HFFc6 (cell line): ENCODE results near the gene SMOC2. TPM values are rescaled to one million over a fixed set of nuclear protein-coding genes. Genes with fewer than 3 reads are reported as not detected.
"Not testable (repeated sequence)": the region's sequence is repeated elsewhere in the genome, so short reads cannot be mapped to it uniquely, and the experiment has no call there.

Experiments used
- DNase-seq: peaks from one replicate; pipeline ENCODE4 v3.0.0-alpha.2; 2018
- H3K27ac Mint-ChIP-seq: 2 replicates; pipeline ENCODE4 v1.8.0; 2020; ENCODE audit warnings: mild to moderate bottlenecking, mixed read lengths
- H3K27me3 Mint-ChIP-seq: 2 replicates; pipeline ENCODE4 v1.8.0; 2021; ENCODE audit warnings: mild to moderate bottlenecking, moderate library complexity, mixed read lengths; ENCODE audit not compliant: insufficient read depth
- H3K36me3 Mint-ChIP-seq: 2 replicates; pipeline ENCODE4 v1.8.0; 2021; ENCODE audit warnings: low read depth, mixed read lengths
- H3K4me1 Mint-ChIP-seq: 2 replicates; pipeline ENCODE4 v1.8.0; 2020; ENCODE audit warnings: low read depth, mixed read lengths
- H3K4me3 Mint-ChIP-seq: 2 replicates; pipeline ENCODE4 v1.8.0; 2020; ENCODE audit warnings: mild to moderate bottlenecking, moderate library complexity, mixed read lengths
- H3K9me3 Mint-ChIP-seq: 2 replicates; pipeline ENCODE4 v1.8.0; 2020; ENCODE audit warnings: mild to moderate bottlenecking, mixed read lengths
- total RNA-seq, 6 experiments: library from RNA; stranded (reverse); fragmentation: NEBNext Ultra II Directional; extraction: Animal tissue kit (Norgen Biotek cat#: 25700); gene quantifications; 2 replicates in 1 of 6; 3 replicates in 5 of 6; pipeline ENCODE4 v1.2.3, GENCODE V29; 2021
- TF ChIP-seq, protein P1 (sequence below): fragments of 200-600 bp; sonication (generic); IDR thresholded peaks from 2 replicates; pipeline ENCODE4 v1.5.0; 2021; ENCODE audit warnings: antibody characterized with exemption, mild to moderate bottlenecking

SMOC2 gene
- total RNA-seq, 6 experiments from 2014 or later = not detected

DNA sequence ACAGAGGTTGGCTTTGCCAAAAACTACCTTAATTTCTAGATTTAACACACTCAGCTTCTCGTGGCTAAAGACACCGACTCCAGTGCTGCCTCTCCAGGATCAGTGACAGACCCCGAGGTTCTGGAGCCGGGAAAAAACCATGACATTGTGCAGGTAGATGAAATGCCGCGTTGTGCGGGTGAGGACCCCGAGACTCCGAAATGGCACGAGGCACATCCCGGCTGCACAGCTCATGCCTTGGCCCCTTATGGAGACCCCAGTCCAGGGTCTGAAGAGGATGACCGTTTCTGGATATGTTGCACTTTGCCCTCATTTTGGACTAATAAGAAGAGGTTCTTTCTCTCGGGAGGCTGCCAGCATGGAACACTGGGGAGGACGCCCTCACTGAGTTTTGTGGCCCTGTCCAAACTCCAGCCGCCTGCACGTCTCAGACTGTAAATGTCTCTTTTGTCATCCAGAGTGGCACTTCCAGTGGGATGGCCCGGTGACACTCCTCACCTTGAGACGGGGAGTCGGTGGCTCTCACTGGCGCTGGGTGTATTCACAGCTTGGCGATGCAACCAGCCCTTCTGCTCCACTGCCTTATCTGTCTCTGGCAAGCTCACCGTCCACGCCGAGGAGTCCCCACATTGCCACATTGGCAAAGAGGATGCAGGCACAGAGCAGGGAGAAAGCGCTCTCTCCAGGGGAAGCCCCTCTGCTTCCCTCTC is 245.2 kb downstream of the SMOC2 start:
- Mint-ChIP-seq H3K4me3 (no peak overlapping the region), H3K4me1 (no peaks in the 10 kb centered on the region), H3K9me3 (peaks cover 78% of the 10 kb centered on the region), H3K27ac (no peak overlapping the region), H3K36me3 (no peaks in the 10 kb centered on the region), H3K27me3 (no peaks in the 10 kb centered on the region)
- no peak for DNase-seq
- TF ChIP-seq, protein P1, sequence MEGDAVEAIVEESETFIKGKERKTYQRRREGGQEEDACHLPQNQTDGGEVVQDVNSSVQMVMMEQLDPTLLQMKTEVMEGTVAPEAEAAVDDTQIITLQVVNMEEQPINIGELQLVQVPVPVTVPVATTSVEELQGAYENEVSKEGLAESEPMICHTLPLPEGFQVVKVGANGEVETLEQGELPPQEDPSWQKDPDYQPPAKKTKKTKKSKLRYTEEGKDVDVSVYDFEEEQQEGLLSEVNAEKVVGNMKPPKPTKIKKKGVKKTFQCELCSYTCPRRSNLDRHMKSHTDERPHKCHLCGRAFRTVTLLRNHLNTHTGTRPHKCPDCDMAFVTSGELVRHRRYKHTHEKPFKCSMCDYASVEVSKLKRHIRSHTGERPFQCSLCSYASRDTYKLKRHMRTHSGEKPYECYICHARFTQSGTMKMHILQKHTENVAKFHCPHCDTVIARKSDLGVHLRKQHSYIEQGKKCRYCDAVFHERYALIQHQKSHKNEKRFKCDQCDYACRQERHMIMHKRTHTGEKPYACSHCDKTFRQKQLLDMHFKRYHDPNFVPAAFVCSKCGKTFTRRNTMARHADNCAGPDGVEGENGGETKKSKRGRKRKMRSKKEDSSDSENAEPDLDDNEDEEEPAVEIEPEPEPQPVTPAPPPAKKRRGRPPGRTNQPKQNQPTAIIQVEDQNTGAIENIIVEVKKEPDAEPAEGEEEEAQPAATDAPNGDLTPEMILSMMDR = no peak

DNA sequence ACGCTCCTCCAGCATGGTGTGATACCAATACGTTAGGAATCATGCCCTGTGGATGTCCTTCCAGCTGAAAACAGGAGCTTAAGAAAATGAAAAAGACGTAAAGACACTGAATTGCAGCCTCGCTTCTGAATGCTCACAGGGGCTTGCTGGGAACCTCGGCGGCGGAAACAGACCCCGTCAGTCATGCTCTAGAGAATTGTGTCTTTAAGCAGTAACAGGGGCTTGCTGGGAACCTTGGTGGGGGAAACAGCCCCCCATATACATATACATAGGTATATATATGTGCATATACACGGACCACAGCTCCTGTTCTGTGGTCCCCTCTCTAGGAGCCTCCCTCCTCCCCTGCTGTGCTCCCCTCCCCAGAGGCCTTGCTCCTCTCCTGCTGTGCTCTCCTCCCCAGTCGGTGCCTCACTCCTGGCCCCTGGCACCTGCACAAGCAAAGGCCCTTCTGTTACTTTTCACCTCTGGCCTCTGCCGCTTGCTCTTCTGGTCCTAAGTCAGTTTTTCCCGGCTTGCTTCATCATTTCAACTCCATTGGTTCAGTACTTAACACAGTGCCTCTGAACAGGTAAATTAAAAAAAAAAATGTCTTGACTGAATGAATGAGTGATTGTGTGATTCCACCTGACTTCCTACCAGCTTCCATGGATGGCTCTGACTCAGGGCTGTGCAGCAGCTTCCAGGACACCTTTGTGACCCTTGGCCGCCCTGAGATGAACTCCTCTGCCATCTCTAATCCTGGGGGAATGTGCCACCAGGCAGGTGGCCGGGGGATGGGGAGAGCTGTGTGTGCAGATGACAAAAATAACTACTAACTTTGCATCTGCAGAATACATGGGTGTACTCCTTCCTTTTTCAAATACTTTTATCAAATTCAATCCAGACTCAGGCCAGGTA is 246.1 kb downstream of the SMOC2 start:
- TF ChIP-seq, protein P1 = no peak
- peaks cover 75% of the 10 kb centered on the region for H3K9me3 Mint-ChIP-seq
- H3K4me3 Mint-ChIP-seq = no peak overlapping the region
- no peaks in the 10 kb centered on the region for H3K36me3 Mint-ChIP-seq
- no peaks in the 10 kb centered on the region for H3K4me1 Mint-ChIP-seq
- no peak for DNase-seq
- H3K27me3 Mint-ChIP-seq = no peaks in the 10 kb centered on the region
- no peak overlapping the region for H3K27ac Mint-ChIP-seq

DNA sequence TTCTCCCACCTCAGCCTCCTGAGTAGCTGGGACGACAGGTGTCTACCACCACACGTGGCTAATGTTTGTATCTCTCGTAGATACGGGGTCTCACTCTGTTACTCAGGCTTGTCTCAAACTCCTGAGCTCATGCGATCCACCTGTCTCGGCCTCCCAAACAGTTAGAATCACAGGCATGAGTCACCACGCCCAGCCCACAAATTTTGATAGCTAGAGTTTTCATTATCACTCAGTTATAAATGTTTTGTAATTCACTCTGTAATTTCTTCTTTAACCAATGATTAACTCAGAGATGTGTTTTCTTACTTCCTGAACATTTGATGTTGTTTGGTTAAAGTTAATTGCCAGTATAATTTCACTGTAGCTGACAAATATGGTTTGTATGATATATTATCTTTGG is 249.3 kb downstream of the SMOC2 start:
- Mint-ChIP-seq H3K27ac (no peak overlapping the region), H3K4me1 (no peaks in the 10 kb centered on the region), H3K4me3 (no peak overlapping the region), H3K36me3 (no peaks in the 10 kb centered on the region), H3K9me3 (peaks cover 58% of the 10 kb centered on the region), H3K27me3 (no peaks in the 10 kb centered on the region)
- no peak for DNase-seq
- TF ChIP-seq, protein P1 = no peak

DNA sequence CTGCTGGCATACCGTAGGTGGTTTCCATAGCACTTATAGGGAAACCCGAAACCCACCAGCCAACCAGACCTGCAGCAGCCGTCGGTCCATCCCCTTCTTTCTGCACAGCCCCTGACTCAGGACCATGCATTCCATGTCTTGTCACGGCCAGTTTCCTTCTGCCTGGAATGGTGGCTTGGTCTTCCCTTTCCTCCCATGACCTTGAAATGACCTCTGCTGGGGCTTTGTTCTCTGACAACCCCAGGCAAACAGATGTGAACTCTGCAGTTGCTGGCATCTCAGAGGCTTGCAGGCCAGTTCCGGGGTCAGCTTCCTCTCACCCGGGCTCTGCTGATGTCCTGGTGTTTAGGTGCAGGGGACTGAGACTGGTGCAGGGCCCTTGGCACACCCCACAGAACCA is 250.8 kb downstream of the SMOC2 start:
- H3K4me1 Mint-ChIP-seq = no peaks in the 10 kb centered on the region
- no peak for DNase-seq
- peaks cover 46% of the 10 kb centered on the region for H3K9me3 Mint-ChIP-seq
- H3K27me3 Mint-ChIP-seq = no peaks in the 10 kb centered on the region
- H3K4me3 Mint-ChIP-seq = no peak overlapping the region
- TF ChIP-seq, protein P1 = no peak
- no peak overlapping the region for H3K27ac Mint-ChIP-seq
- no peaks in the 10 kb centered on the region for H3K36me3 Mint-ChIP-seq

DNA sequence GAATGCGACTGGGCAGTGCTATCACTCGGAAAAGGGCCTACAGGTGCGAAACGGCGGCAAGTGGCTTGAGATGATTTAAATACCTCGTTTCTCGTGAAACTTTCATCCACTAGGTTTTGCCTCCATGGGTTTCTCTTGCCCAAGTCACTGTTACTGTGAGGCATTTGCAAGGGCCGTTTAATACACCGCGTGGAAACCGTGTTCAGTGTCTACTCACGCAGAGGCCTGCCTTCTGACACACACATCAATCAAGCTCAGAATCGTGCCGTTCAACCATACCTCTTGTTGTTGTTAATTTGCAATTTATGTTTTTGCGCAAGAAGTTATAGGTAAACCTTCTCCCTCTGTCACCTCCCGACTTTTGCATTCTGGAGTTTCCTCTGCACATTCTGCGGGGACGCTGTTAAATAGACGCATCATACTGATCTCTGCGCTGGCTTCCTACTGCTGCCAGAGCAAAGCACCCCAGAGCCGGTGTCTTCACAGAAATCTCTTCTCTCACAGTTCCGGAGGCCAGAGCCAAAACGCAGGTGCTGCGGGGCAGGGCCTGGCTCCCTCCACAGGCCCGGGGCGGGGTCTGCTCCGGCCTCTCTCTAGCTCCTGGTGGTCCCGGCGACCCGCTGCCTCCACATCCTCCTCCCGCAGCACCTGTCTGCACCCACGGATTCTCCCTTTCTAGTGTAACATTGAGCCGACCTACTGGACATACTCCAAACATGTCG is 251.4 kb downstream of the SMOC2 start:
- TF ChIP-seq, protein P1 = no peak
- Mint-ChIP-seq H3K9me3 (peaks cover 47% of the 10 kb centered on the region), H3K27me3 (no peaks in the 10 kb centered on the region; the same call in 1 of the 2 replicates), H3K27ac (no peak overlapping the region), H3K4me1 (no peaks in the 10 kb centered on the region), H3K4me3 (no peak overlapping the region), H3K36me3 (no peaks in the 10 kb centered on the region)
- DNase-seq = no peak

DNA sequence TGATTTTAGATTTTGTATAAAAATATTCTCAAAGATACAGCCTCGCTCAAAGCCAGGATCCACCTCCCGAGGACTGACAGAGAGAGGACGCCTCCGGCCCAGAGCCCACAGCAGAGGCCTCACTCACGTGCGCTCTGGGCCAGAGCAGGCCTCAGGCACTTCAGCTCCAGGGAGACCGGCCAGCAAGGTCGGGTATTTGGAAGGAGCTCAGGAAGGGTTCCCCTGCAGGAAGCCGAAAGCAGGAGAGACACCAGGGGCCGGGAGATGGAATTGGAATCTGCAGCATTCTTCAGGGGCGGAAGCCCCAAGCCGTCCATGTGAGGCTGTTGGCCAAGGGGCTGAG is 251.9 kb downstream of the SMOC2 start:
- H3K4me1 Mint-ChIP-seq = not testable (repeated sequence)

DNA sequence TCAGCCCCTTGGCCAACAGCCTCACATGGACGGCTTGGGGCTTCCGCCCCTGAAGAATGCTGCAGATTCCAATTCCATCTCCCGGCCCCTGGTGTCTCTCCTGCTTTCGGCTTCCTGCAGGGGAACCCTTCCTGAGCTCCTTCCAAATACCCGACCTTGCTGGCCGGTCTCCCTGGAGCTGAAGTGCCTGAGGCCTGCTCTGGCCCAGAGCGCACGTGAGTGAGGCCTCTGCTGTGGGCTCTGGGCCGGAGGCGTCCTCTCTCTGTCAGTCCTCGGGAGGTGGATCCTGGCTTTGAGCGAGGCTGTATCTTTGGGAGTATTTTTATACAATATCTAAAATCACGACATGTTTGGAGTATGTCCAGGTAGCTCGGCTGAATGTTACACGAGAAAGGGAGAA is 253.8 kb downstream of the SMOC2 start:
- not testable (repeated sequence) for H3K27me3 Mint-ChIP-seq, H3K4me3 Mint-ChIP-seq, H3K4me1 Mint-ChIP-seq, H3K27ac Mint-ChIP-seq, DNase-seq, H3K36me3 Mint-ChIP-seq
- peaks cover 34% of the 10 kb centered on the region for H3K9me3 Mint-ChIP-seq

More for the DNA sequence above, 251.9 kb downstream of the SMOC2 start:
- H3K4me3 Mint-ChIP-seq, H3K36me3 Mint-ChIP-seq, H3K27me3 Mint-ChIP-seq, DNase-seq, H3K27ac Mint-ChIP-seq: not testable (repeated sequence)
- H3K9me3 Mint-ChIP-seq = peaks cover 48% of the 10 kb centered on the region
